A673 (cell line): Measurements from ENCODE around the gene LRRC4C.

Experiments
- EZH2 ChIP-seq: fragments of 200-600 bp; sonication (generic); IDR thresholded peaks from 2 replicates; pipeline ENCODE4 v1.6.1; 2017; ENCODE audit warnings: borderline replicate concordance, low read depth, mild to moderate bottlenecking, mixed read lengths, antibody characterized with exemption, low read length; ENCODE audit not compliant: poor library complexity, severe bottlenecking
- TF ChIP-seq, protein P1 (sequence below): fragments of 300-800, 200-600 bp; sonication (generic); conservative IDR thresholded peaks from 2 replicates; pipeline ENCODE4 v1.5.1; 2017; ENCODE audit warnings: low read depth, mild to moderate bottlenecking, antibody characterized with exemption, low read length, moderate library complexity, mixed read lengths

DNA sequence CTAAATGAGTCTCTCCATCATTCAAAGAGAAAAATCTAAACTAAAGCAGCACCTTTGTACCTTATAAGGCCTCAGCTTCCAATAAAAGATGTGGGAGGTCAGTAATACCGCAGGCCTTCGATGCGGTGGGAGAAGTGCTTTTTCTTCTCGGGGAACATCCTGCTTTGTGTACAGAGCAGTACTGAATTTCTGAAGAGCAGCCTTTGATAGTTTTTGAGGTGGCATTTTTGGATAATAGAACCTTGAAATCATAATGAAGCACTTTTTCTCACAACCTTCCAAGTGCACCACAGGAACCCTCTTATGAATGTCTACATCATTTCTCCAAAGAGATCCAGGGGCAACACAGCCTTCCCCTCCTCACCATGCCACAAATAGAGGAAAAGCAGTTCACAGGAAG lies 39.6 kb downstream of the LRRC4C start:
- TF ChIP-seq, protein P1, sequence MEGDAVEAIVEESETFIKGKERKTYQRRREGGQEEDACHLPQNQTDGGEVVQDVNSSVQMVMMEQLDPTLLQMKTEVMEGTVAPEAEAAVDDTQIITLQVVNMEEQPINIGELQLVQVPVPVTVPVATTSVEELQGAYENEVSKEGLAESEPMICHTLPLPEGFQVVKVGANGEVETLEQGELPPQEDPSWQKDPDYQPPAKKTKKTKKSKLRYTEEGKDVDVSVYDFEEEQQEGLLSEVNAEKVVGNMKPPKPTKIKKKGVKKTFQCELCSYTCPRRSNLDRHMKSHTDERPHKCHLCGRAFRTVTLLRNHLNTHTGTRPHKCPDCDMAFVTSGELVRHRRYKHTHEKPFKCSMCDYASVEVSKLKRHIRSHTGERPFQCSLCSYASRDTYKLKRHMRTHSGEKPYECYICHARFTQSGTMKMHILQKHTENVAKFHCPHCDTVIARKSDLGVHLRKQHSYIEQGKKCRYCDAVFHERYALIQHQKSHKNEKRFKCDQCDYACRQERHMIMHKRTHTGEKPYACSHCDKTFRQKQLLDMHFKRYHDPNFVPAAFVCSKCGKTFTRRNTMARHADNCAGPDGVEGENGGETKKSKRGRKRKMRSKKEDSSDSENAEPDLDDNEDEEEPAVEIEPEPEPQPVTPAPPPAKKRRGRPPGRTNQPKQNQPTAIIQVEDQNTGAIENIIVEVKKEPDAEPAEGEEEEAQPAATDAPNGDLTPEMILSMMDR, result no peak
- no peak for TF ChIP-seq EZH2
